Activated CD4-positive, alpha-beta T cell treated with anti-CD3 and anti-CD28 coated beads for 36 hours (primary cell): ENCODE measurements around the gene POU3F1. TPM values are rescaled to one million over a fixed set of nuclear protein-coding genes. Genes with fewer than 3 reads are reported as not detected.
A peak's percentile ranks its signal among the peaks of the same experiment; 100 is the strongest.

Experiments used
- ATAC-seq: fragments of 200-7000 bp; cut with Tn5 transposase; one replicate; pipeline ENCODE4 v1.10.0; 2021; ENCODE audit warnings: mild to moderate bottlenecking, moderate library complexity
- CTCF ChIA-PET: fragments of 350-600 bp; sonication (Branson Sonifier 250); formaldehyde crosslinking; loops from one replicate; lab custom pipeline; 2021; ENCODE audit warnings: antibody characterized with exemption; lab: Charles Lee
- POLR2A ChIA-PET: fragments of 350-600 bp; sonication (Branson Sonifier 250); formaldehyde crosslinking; loops from one replicate; lab custom pipeline; 2021; ENCODE audit warnings: antibody characterized with exemption, inconsistent platforms; lab: Charles Lee
- DNase-seq: peaks from one replicate; pipeline ENCODE4 v3.0.0-alpha.2; 2020
- H3K27ac Mint-ChIP-seq: one replicate; pipeline ENCODE4 v1.8.0; 2021; ENCODE audit warnings: mixed read lengths
- H3K27me3 Mint-ChIP-seq: one replicate; pipeline ENCODE4 v1.8.0; 2021; ENCODE audit warnings: mixed read lengths
- H3K36me3 Mint-ChIP-seq: one replicate; pipeline ENCODE4 v1.8.0; 2021; ENCODE audit warnings: low read depth, mixed read lengths
- H3K4me1 Mint-ChIP-seq: one replicate; pipeline ENCODE4 v1.8.0; 2021; ENCODE audit warnings: mixed read lengths
- H3K4me3 Mint-ChIP-seq: one replicate; pipeline ENCODE4 v1.8.0; 2021; ENCODE audit warnings: mild to moderate bottlenecking, moderate library complexity, mixed read lengths
- H3K9me3 Mint-ChIP-seq: one replicate; pipeline ENCODE4 v1.8.0; 2021; ENCODE audit warnings: low read depth, mixed read lengths
- intact Hi-C, 2 experiments: fragments of 100-400 bp; cut with DNase I in 1 of 2; cut with micrococcal nuclease in 1 of 2; formaldehyde crosslinking; loops; one replicate each; pipeline versions ENCODE4 v1.14.2 to v1.15.1; 2022 to 2024; cut with DNase I, micrococcal nuclease
- total RNA-seq, 2 experiments: library from RNA; stranded (reverse); gene quantifications; one replicate each; pipeline ENCODE4 v1.2.3, GENCODE V29; 2021

Gene POU3F1
- total RNA-seq, 2 experiments from 2014 or later, result 0.11 to 0.26 TPM

DNA sequence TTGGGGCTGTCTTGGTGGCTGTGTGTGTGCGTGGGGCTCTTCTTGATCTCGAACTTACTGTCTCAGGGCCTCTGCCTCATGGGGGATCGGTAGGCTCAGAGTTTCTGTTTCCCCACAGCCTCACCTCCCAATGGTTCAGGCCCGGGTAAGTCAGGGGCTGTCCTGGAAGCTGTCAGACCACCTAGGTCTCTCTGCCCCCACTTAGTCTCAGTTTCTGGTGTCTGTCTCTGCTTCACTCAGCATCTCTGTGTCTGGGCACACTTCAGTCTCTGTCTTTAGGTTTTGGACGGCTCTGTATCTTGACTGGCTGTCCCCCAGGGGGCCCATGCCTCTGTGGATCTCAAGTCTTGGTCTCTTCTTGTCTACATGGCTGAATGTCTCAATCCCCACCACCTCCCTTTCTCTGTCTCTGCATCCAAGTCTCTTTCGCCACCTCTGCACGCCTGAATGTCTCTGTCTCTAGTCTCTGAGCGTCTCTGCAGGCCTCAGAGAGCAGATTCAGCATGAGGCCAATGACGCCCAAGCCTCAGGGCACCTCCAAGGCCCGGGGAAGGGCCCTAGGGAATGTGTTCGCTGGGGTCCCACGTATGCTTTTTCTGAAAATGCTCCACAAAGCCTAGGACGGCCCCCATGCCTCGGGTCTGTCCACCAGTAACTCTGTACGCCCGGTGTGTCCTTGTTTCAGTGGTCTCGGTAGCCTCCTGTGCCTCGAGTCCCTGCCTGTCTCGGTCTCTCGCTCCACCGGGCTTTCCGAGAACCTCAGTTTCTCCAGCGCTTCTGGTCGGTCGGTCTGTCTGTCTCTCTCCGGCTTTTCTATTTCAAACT is 42.1 kb downstream of the POU3F1 start:
- peaks cover 6% of the 10 kb centered on the region for H3K36me3 Mint-ChIP-seq
- H3K4me1 Mint-ChIP-seq, result peaks cover 49% of the 10 kb centered on the region
- intact Hi-C loops, result loop anchor here in 1 of 2 experiments (2.0 kb wide), 1 partner anchor 14 kb away; the partner anchor contains the start of gene SF3A3
- peak overlapping the region; percentile 88 for H3K4me3 Mint-ChIP-seq
- DNase-seq (no peak), ATAC-seq (no peak)
- POLR2A ChIA-PET, result interaction anchor here (0.6 kb wide), 1 partner anchor 407 kb away, joined by 3 read pairs; no protein-coding TSS in a partner anchor
- CTCF ChIA-PET, result interaction anchor here (0.6 to 1.5 kb wide), 3 partner anchors 11 to 1261 kb away, joined by 3 to 4 read pairs (median 3); partner anchors contain the start of gene SF3A3
- no peaks in the 10 kb centered on the region for H3K27me3 Mint-ChIP-seq
- H3K9me3 Mint-ChIP-seq, result no peaks in the 10 kb centered on the region
- H3K27ac Mint-ChIP-seq, result peak overlapping the region; percentile 88

DNA sequence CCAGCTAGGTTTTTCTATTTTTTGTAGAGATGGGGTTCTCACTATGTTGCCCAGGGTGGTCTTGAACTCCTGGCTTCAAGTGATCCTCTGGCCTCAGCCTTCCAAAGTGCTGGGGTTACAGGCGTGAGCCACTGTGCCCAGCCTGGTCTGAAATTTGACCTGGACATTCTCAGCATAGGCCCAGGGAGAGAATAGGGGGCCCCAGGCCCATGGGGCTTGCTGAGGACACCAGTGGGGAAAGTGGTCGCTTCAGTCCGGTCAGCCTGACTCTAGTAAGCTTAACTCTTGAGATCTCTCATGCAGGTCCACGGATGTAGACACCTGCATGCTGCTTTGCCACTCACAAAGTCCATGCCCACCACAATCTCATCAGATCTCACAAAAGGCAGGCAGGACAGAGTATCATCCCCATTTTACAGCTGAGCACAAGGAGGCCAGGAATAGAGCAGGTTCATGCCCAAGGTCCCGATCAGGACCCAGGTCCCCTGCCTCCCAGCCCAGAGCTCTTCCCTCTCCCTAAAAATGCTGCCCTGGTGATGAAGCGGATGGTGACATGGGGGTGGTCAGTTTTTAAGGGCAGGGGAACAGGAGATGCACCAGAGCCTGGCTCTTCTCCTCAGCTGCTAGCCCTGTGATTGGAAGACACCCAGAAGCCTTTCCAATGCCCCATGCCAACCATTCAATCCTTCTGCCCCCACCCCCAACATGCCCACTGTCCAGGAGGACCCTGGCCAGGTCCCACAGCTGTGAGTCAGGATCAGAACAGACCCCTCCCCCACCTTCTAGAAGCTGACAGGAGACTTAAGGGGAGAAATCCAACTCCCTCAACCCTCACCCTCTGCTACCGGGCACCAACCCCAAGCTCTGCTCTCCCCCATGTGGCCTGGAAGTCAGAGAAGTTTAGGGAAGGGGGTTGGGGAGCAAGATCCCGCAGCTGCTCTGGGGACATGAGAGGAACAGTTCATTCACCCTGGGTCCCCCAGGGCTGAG is 43.0 kb downstream of the POU3F1 start:
- intact Hi-C loops, result loop anchor here in 1 of 2 experiments (2.0 kb wide), 1 partner anchor 13 kb away; the partner anchor contains the start of gene SF3A3
- H3K9me3 Mint-ChIP-seq, result no peaks in the 10 kb centered on the region
- ChIA-PET CTCF (interaction anchor here (0.6 to 1.5 kb wide), 3 partner anchors 10 to 1262 kb away, joined by 3 to 4 read pairs (median 3); partner anchors contain the start of gene SF3A3), POLR2A (interaction anchor here (0.6 to 0.7 kb wide), 3 partner anchors 10 to 406 kb away, joined by 3 read pairs; no protein-coding TSS in a partner anchor)
- DNase-seq (no peak), ATAC-seq (no peak)
- peak overlapping the region; percentile 88 for H3K4me3 Mint-ChIP-seq
- H3K36me3 Mint-ChIP-seq, result peaks cover 6% of the 10 kb centered on the region
- peaks cover 47% of the 10 kb centered on the region for H3K4me1 Mint-ChIP-seq
- peak overlapping the region; percentile 88 for H3K27ac Mint-ChIP-seq
- H3K27me3 Mint-ChIP-seq, result no peaks in the 10 kb centered on the region

DNA sequence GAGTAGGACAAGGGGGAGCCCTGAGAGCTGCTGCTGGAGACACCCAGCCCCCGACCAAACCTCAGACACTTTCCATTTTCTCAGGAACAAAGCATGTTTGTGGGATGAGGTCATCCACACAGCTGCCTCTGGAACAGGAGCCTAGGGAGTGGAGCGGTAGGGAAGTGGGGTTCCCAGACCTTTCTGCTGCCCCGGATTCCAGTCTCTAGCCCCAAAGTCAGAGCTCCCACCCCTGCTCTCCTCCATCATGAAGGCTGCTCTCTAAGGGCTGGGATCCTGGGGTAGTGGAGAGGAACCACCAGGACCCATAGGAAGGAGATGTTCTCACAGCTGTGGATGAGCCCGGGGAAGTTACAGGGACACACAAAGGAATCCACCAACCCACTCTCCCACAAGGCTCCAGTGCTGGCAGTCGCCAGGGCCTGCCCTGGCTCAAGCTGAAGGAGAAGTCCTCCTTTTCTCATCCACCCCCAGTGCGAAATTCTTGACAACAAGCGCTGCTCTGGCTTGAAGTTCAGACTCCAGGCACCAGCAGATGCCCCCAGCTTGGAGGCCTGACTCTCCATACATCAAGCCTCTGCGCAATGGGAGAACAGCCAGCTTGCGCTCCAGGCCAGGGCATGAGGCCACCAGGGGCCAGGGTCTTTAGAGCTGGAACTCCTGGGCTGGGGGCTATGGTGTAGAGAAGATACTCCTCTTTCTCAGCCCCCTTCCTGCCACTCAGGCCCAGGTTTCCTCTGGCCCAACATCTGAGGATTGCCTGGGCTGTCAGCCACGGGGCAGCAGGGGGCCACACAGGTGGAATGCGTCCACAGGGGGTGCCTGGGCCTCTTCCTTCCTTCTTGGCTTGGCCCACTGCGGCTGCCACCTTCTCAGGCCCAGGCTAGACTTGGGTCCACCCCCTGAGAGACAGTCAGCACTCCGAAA is 45.8 kb downstream of the POU3F1 start:
- H3K36me3 Mint-ChIP-seq, result peaks cover 18% of the 10 kb centered on the region
- H3K9me3 Mint-ChIP-seq, result no peaks in the 10 kb centered on the region
- ATAC-seq, result no peak
- ChIA-PET CTCF (interaction anchor here (1.0 to 2.2 kb wide), 3 partner anchors 10 to 19 kb away, joined by 3 to 8 read pairs (median 4); no protein-coding TSS in a partner anchor), POLR2A (no interaction called here)
- no peak for DNase-seq
- intact Hi-C loops, result no loop called here
- H3K4me1 Mint-ChIP-seq, result peaks cover 49% of the 10 kb centered on the region
- H3K4me3 Mint-ChIP-seq, result no peak overlapping the region
- H3K27me3 Mint-ChIP-seq, result no peaks in the 10 kb centered on the region
- H3K27ac Mint-ChIP-seq, result peak overlapping the region; percentile 52

DNA sequence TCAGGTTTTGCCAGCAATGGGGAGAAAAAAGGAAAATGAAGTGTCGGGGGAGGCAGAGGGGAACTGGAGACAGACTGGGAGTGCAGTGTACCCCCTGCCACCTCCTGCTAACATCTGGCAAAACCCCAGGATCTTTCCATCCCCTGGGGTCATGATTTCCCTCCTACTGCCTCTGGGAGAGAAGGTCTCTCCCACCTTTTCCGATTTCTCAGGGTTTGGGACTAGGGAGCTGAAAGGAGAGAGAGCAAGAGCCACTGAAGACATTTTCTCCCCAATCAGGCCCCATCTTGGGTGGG is 46.4 kb downstream of the POU3F1 start:
- no peaks in the 10 kb centered on the region for H3K27me3 Mint-ChIP-seq
- H3K27ac Mint-ChIP-seq, result peak overlapping the region; percentile 52
- intact Hi-C loops, result no loop called here
- no peaks in the 10 kb centered on the region for H3K9me3 Mint-ChIP-seq
- no peak overlapping the region for H3K4me3 Mint-ChIP-seq
- POLR2A ChIA-PET, result no interaction called here
- DNase-seq, result no peak
- H3K4me1 Mint-ChIP-seq, result peaks cover 52% of the 10 kb centered on the region
- CTCF ChIA-PET, result interaction anchor here (1.0 to 2.2 kb wide), 3 partner anchors 9 to 20 kb away, joined by 3 to 8 read pairs (median 4); no protein-coding TSS in a partner anchor
- H3K36me3 Mint-ChIP-seq, result peaks cover 21% of the 10 kb centered on the region
- ATAC-seq, result no peak

DNA sequence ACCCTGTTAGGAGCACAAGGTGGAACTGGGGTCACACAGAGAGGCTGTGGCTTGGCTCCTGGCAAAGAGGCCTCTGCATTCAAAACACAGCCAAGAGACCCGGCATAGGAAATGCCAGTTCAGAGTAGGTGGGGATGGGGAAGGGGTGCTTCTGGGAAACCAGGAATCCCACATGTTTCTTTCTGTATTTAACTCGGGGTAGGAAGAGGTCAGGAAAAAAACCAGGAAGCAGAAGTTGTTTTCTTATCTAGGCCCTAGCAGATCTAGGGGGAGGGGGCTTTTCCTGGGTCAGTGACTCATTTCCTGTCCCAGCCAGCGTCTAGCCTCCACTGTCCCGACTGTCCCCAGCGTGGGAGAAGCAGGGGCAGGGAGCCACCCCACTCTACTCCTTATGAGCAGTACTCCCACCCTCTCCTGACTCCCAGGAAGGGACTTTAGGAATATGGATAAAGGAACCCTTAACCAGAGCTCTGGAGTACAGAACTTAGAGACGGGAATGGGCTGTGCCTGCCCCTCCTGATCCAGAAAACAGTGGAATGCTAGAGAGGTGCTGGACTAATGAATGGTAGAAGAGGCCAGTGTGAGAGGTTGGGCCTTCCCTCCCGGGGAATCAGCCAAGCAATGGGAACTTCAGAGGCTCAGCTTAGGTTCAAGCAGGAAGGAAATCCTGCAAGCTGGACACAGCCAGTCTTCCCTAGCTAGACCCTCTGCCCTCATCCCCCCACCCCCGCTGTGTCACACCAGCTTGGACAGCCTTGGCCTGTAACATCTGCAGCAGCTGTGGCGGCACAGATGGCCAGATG is 47.0 kb downstream of the POU3F1 start:
- no peak for DNase-seq
- intact Hi-C loops, result loop anchor here in 1 of 2 experiments (10.0 kb wide), 1 partner anchor 405 kb away; the partner anchor contains the start of gene GNL2
- no peaks in the 10 kb centered on the region for H3K27me3 Mint-ChIP-seq
- peaks cover 57% of the 10 kb centered on the region for H3K4me1 Mint-ChIP-seq
- ChIA-PET POLR2A (no interaction called here), CTCF (no interaction called here)
- peak overlapping the region; percentile 22 for H3K4me3 Mint-ChIP-seq
- H3K27ac Mint-ChIP-seq, result peak overlapping the region; percentile 88
- peaks cover 23% of the 10 kb centered on the region for H3K36me3 Mint-ChIP-seq
- no peaks in the 10 kb centered on the region for H3K9me3 Mint-ChIP-seq
- peak; percentile 34 for ATAC-seq

DNA sequence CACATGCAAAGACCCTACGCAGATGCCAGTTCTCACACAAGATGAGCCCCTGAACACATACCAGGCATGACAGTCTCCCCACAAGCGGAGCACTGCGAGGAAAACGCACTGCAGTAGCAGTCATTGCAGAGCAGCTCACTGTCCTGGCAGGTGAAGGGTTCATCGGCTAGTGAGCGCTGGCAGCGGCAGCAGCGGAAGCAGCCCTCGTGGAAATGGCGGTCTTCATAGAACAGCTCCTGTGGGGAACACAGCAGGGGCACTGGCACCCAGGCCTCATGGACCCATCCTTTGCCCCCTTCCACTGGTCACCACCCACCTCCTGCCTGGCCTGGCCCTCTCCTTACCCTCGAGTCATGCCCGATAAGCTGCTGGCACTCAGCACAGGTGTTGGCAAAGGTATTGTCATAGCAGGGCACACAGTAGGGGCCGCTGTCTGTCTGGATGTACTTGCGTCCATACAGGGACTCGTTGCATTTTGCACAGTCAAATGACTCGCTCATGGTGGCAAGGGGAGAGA is 47.6 kb downstream of the POU3F1 start:
- H3K4me1 Mint-ChIP-seq, result peaks cover 54% of the 10 kb centered on the region
- intact Hi-C loops, result loop anchor here in 1 of 2 experiments (10.0 kb wide), 1 partner anchor 404 kb away; the partner anchor contains the start of gene GNL2
- CTCF ChIA-PET, result no interaction called here
- POLR2A ChIA-PET, result interaction anchor here (0.6 kb wide), 1 partner anchor 147 kb away, joined by 3 read pairs; no protein-coding TSS in a partner anchor
- ATAC-seq (peak; percentile 38), DNase-seq (peak; percentile 55)
- H3K4me3 Mint-ChIP-seq, result peak overlapping the region; percentile 22
- peaks cover 20% of the 10 kb centered on the region for H3K36me3 Mint-ChIP-seq
- H3K27me3 Mint-ChIP-seq, result no peaks in the 10 kb centered on the region
- peak overlapping the region; percentile 88 for H3K27ac Mint-ChIP-seq
- no peaks in the 10 kb centered on the region for H3K9me3 Mint-ChIP-seq

DNA sequence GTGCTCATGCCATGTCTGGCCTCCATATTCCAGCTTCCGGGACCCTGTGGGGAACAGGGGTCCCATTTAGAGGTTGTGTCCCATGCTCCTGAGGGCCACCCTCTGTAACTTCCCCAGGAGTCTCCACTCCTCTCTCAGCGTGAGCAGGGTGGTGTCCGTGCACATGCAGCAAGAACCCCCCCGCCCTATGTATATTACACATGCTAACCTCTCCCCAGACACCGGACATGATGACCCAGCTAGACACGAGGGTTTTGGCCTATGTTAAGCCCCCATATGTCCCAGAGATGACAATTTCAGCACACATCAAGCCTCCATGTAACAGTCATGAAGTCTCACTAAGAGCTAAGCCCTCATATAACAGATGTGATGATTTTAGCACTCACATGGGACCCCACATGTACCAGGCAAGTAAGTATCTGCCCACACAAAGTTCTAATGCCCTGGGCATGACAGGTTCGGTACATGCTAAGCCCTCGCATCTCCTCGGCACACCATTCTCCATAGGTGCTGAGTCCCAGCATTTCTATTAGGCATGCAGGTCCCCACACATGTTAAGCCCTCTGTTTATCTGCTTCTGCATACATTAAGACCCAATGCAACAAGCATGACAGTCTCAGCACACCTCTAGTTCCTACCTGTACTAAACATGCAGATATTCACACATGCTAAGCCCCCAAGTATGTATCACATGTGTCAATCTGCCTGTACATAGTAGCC is 48.3 kb downstream of the POU3F1 start:
- peaks cover 46% of the 10 kb centered on the region for H3K4me1 Mint-ChIP-seq
- H3K4me3 Mint-ChIP-seq, result no peak overlapping the region

DNA sequence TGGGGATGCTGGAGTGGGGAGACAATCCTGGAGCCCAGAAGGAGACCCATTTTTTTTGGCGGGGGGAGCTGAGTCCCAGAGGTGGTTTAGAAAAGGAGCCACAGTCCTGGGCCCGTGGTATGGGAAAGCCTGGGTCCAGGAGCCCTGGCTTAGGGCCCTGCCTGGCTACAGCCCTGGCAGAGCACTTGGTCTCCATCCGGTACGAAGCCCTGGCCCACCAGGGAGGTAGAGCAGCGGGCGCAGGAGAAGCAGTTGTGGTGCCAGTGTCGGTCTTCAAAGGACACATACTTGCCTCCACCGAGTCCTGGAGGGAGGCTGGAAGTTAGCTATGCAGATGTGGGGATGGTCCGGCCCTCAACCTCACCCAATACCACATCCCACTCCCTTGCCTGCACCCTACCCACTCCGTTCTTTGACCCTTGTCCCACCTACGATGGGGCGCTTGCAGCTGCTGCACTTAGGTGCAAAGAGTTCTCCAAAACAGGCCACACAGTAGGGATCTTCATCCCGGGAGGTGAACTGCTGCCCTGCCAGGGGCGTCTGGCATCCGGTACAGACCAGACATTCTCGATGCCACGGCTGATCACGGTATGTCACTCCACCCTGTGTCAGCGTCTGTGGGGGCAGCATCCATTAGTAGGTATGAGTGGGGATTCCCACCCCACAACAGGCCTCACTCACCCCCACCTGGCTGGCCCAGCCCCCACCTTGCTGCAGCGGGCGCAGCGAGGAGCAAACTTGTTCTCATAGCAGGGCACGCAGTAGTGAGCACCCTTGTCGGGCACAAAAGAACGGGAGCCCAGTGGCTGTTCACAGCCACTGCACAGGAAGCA is 49.1 kb downstream of the POU3F1 start:
- DNase-seq (no peak), ATAC-seq (no peak)
- CTCF ChIA-PET, result interaction anchor here (0.7 to 0.9 kb wide), 2 partner anchors 11 to 462 kb away, joined by 3 read pairs; no protein-coding TSS in a partner anchor
- Mint-ChIP-seq H3K4me1 (peaks cover 43% of the 10 kb centered on the region), H3K4me3 (no peak overlapping the region), H3K9me3 (no peaks in the 10 kb centered on the region), H3K27ac (no peak overlapping the region), H3K27me3 (no peaks in the 10 kb centered on the region), H3K36me3 (peaks cover 20% of the 10 kb centered on the region)
- intact Hi-C loops, result loop anchor here in 1 of 2 experiments (10.0 kb wide), 1 partner anchor 403 kb away; the partner anchor contains the start of gene GNL2
- POLR2A ChIA-PET, result interaction anchor here (0.5 to 0.6 kb wide), 2 partner anchors 8 to 85 kb away, joined by 3 to 9 read pairs; no protein-coding TSS in a partner anchor

More for the DNA sequence above, 48.3 kb downstream of the POU3F1 start:
- DNase-seq (no peak), ATAC-seq (no peak)
- Mint-ChIP-seq H3K9me3 (no peaks in the 10 kb centered on the region), H3K27ac (peak overlapping the region; percentile 59), H3K27me3 (no peaks in the 10 kb centered on the region), H3K36me3 (peaks cover 20% of the 10 kb centered on the region)
- ChIA-PET CTCF (no interaction called here), POLR2A (interaction anchor here (0.5 to 0.6 kb wide), 3 partner anchors 9 to 146 kb away, joined by 3 to 9 read pairs (median 3); no protein-coding TSS in a partner anchor)
- intact Hi-C loops, result loop anchor here in 1 of 2 experiments (10.0 kb wide), 1 partner anchor 403 kb away; the partner anchor contains the start of gene GNL2
